HepG2 (cell line): ENCODE data around the gene COLQ. TPM values are rescaled to one million over a fixed set of nuclear protein-coding genes. Genes with fewer than 3 reads are reported as not detected.

ENCODE experiments used
- ATAC-seq: fragments of 200-7000 bp; cut with Tn5 transposase; 3 replicates; pipeline ENCODE4 v1.9.1; 2020; ENCODE audit warnings: mild to moderate bottlenecking, moderate library complexity
- BruUV-seq: library from RNA; stranded (reverse); fragments of 400-500 nt; replicated peaks from 2 replicates; lab custom pipeline; 2021; lab: Mats Ljungman, UMichigan
- CTCF ChIA-PET: fragments of 300-600 bp; formaldehyde crosslinking; extraction: SDS; loops from one replicate; lab custom pipeline; 2021; ENCODE audit warnings: low total read pairs, inconsistent platforms, low intra/inter-chr PET ratio; lab: Yijun Ruan, JAX
- POLR2A ChIA-PET: fragments of 350-600 bp; sonication (Branson Sonifier 250); formaldehyde crosslinking; loops from one replicate; lab custom pipeline; 2020; ENCODE audit warnings: antibody characterized with exemption, inconsistent platforms; lab: Yijun Ruan, JAX
- DNase-seq: peaks from one replicate; pipeline ENCODE4 v3.0.0-alpha.2; 2015; ENCODE audit warnings: low spot score
- FAIRE-seq: peaks from 3 replicates; lab custom pipeline; 2011; peaks lifted over from hg19 to GRCh38; lab: Jason Lieb, UNC
- H2AFZ ChIP-seq: one replicate; pipeline ENCODE4 v1.6.1; 2011; ENCODE audit warnings: low read length, inconsistent platforms
- H3K27ac ChIP-seq: fragments of 300-600 bp; 3 replicates; pipeline ENCODE4 v1.8.0; 2011; ENCODE audit warnings: mixed run types, mild to moderate bottlenecking, mixed read lengths, low read length, inconsistent platforms; ENCODE audit not compliant: insufficient read depth; ENCODE audit errors: extremely low read length
- H3K27me3 ChIP-seq, 2 experiments: fragments of 200-600 bp in 1 of 2; 2 replicates in 1 of 2; 3 replicates in 1 of 2; pipeline versions ENCODE4 v1.6.0 to v1.8.0; 2011; ENCODE audit warnings: low read length in 2 of 2, mild to moderate bottlenecking in 2 of 2, moderate library complexity in 2 of 2, inconsistent platforms in 1 of 2; ENCODE audit not compliant: insufficient read depth in 2 of 2, control insufficient read depth in 1 of 2
- H3K36me3 ChIP-seq, 2 experiments: fragments of 200-600 bp in 1 of 2; replicated peaks in 1 of 2; 2 replicates in 1 of 2; 3 replicates in 1 of 2; pipeline versions ENCODE4 v1.5.1 to v1.8.0; 2011; ENCODE audit warnings: low read length in 2 of 2, inconsistent platforms in 1 of 2; ENCODE audit not compliant: insufficient read depth in 2 of 2, control insufficient read depth in 1 of 2
- H3K4me1 ChIP-seq: 2 replicates; pipeline ENCODE4 v1.5.1; 2012; ENCODE audit warnings: low read length, inconsistent platforms; ENCODE audit not compliant: insufficient read depth
- H3K4me2 ChIP-seq: 2 replicates; pipeline ENCODE4 v1.6.0; 2011; ENCODE audit warnings: low read depth, low read length, inconsistent platforms
- H3K4me3 ChIP-seq, 3 experiments: fragments of 200-600 bp in 1 of 3; sonication (generic), shearing (Covaris generic) in 1 of 3; replicated peaks in 1 of 3; 2 replicates each; pipeline ENCODE4 v1.5.1; 2011 to 2016; ENCODE audit warnings: low read length in 3 of 3, inconsistent platforms in 2 of 3, low read depth in 2 of 3, mild to moderate bottlenecking in 2 of 3, control low read depth in 1 of 3, mixed read lengths in 1 of 3; ENCODE audit not compliant: insufficient read depth in 1 of 3
- H3K79me2 ChIP-seq: one replicate; pipeline ENCODE4 v1.6.1; 2011; ENCODE audit warnings: low read length, inconsistent platforms; ENCODE audit not compliant: insufficient read depth
- H3K9ac ChIP-seq: 2 replicates; pipeline ENCODE4 v1.6.0; 2011; ENCODE audit warnings: mild to moderate bottlenecking, low read depth, low read length, inconsistent platforms; ENCODE audit not compliant: insufficient read depth
- H3K9me3 ChIP-seq: 2 replicates; pipeline ENCODE4 v1.5.1; 2012; ENCODE audit warnings: mild to moderate bottlenecking, low read length
- H4K20me1 ChIP-seq: 2 replicates; pipeline ENCODE4 v1.6.0; 2011; ENCODE audit warnings: inconsistent platforms, mild to moderate bottlenecking, low read length, moderate library complexity; ENCODE audit not compliant: insufficient read depth
- DR1 ChIP-seq: sonication (generic); formaldehyde crosslinking; IDR thresholded peaks from 2 replicates; pipeline ENCODE4 v1.8.0; 2021; ENCODE audit warnings: mild to moderate bottlenecking, missing genetic modification reagents, inconsistent platforms
- FOXP4 ChIP-seq: sonication (generic); formaldehyde crosslinking; IDR thresholded peaks from 2 replicates; pipeline ENCODE4 v1.4.0; 2020; ENCODE audit warnings: missing genetic modification reagents
- MIXL1 ChIP-seq: IDR thresholded peaks from 2 replicates; pipeline ENCODE4 v1.6.1; 2016
- TAF15 ChIP-seq: fragments of 200-400 bp; formaldehyde crosslinking; IDR thresholded peaks from one replicate; pipeline ENCODE4 v1.6.1; 2018; ENCODE audit warnings: mild to moderate bottlenecking, low read depth, low read length; ENCODE audit not compliant: poor library complexity, severe bottlenecking
- ZNF17 ChIP-seq: sonication (generic); formaldehyde crosslinking; IDR thresholded peaks from 2 replicates; pipeline ENCODE4 v1.5.0; 2020; ENCODE audit warnings: mild to moderate bottlenecking, missing genetic modification reagents
- ZNF580 ChIP-seq: IDR thresholded peaks from 2 replicates; pipeline ENCODE4 v1.6.1; 2016; ENCODE audit warnings: low read depth, borderline replicate concordance
- ZNF740 ChIP-seq: sonication (generic); formaldehyde crosslinking; IDR thresholded peaks from 2 replicates; pipeline ENCODE4 v1.4.0; 2020; ENCODE audit warnings: missing genetic modification reagents
- WGBS: methylation state at CpG from one replicate; pipeline ENCODE4 v1.1.6; 2017; ENCODE audit warnings: low lambda C conversion rate; 5-methylcytosine and 5-hydroxymethylcytosine counted together
- in situ Hi-C: cut with HindIII; loops from 2 replicates; pipeline ENCODE4 v1.10.0; 2017; ENCODE audit warnings: low pct_unique_long_range_greater_than_20kb; ENCODE audit not compliant: extremely low pct_ligation_motif_present
- intact Hi-C: fragments of 100-400 bp; cut with micrococcal nuclease; formaldehyde crosslinking; loops from one replicate; pipeline ENCODE4 v1.10.0; 2022; ENCODE audit not compliant: unreplicated experiment
- polyA plus RNA-seq, 8 experiments: library from polyadenylated mRNA; depleted of rRNA in 3 of 8; stranded (reverse) in 7 of 8; unstranded in 1 of 8; fragments of >200 nt; fragmentation: Illumina TruSeq in 4 of 8; extraction: Trizol in 4 of 8; gene quantifications; 2 replicates each; pipeline versions ENCODE4 v1.2.1 to v1.2.3, GENCODE V29; 2011 to 2016; ENCODE audit warnings: low read depth in 4 of 8, missing spikeins in 1 of 8, mixed read lengths in 1 of 8; ENCODE audit not compliant: insufficient read depth in 1 of 8
- total RNA-seq, 5 experiments: library from RNA; depleted of rRNA; stranded (reverse); fragments of >200 nt; fragmentation: Illumina TruSeq; extraction: Trizol; gene quantifications; 2 replicates each; pipeline ENCODE4 v1.2.3, GENCODE V29; 2016; ENCODE audit warnings: low read depth in 1 of 5

Gene COLQ
- total and polyA plus RNA-seq, 2 of the 13 experiments (the other 11 are each of a cell fraction or from before 2014, with no cell fraction given) = 0.31 to 0.46 TPM

- H3K27me3 ChIP-seq = peaks cover 2% of the 10 kb centered on the region in 2 experiments; a peak in 3 of 5 replicates
- DNase-seq = no peak
- WGBS = 9% methylated on average over 1 of the region's 1 CpG
- H3K4me2 ChIP-seq = no peak overlapping the region
- no peak overlapping the region for H3K27ac ChIP-seq
- no peak overlapping the region for H3K4me3 ChIP-seq
- in situ Hi-C loops = no loop called here
- FAIRE-seq = no peak
- ChIA-PET POLR2A (no interaction called here), CTCF (no interaction called here)
- intact Hi-C loops = loop anchor here (2.0 kb wide), 1 partner anchor 31 kb away; no protein-coding TSS in a partner anchor
- no peaks in the 10 kb centered on the region for H3K9me3 ChIP-seq
- H3K9ac ChIP-seq = no peak overlapping the region
- H2AFZ ChIP-seq = no peak overlapping the region
- 0 out of 2 replicates have a peak, but pooled peaks cover 8% of the 10 kb centered on the region for H3K4me1 ChIP-seq
- no TSS peak for BruUV-seq
- H3K36me3 ChIP-seq = no peaks in the 10 kb centered on the region
- no peak for ATAC-seq
- no peaks in the 10 kb centered on the region for H4K20me1 ChIP-seq
- no peaks in the 10 kb centered on the region for H3K79me2 ChIP-seq
- TF ChIP-seq TAF15 = no peak
- no peak for TF ChIP-seq DR1 (CRISPR knock-in tag)
- TF ChIP-seq ZNF580 = no peak
- no peak for TF ChIP-seq ZNF740 (CRISPR knock-in tag)
- TF ChIP-seq MIXL1 = no peak
- no peak for TF ChIP-seq ZNF17
- TF ChIP-seq FOXP4 (CRISPR knock-in tag) = no peak
- TF ChIP-seq, all 625 proteins: peak for 0
Measured at GRCh38 chr3:15525790-15526189, 4.3 kb upstream of the COLQ start.
